SK-N-SH treated with all-trans-retinoic acid at 6 μM for 48 hours (cell line): ENCODE results near the gene TOP3A.

ENCODE experiments used
- ATAC-seq: fragments of 200-7000 bp; cut with Tn5 transposase; 3 replicates; pipeline ENCODE4 v1.9.1; 2020; ENCODE audit warnings: mild to moderate bottlenecking, moderate library complexity
- CSDC2 ChIP-seq: fragments of 250-450 bp; sonication (Bioruptor Pico); IDR thresholded peaks from 2 replicates; pipeline ENCODE4 v1.5.0; 2020; ENCODE audit warnings: mild to moderate bottlenecking, moderate library complexity
- OSR1 ChIP-seq: fragments of 250-450 bp; sonication (Bioruptor Pico); IDR thresholded peaks from 2 replicates; pipeline ENCODE4 v1.8.0; 2022; ENCODE audit warnings: moderate library complexity, mild to moderate bottlenecking, inconsistent platforms
- RARB ChIP-seq: fragments of 250-450 bp; sonication (Bioruptor Pico); IDR thresholded peaks from 2 replicates; pipeline ENCODE4 v1.8.0; 2021; ENCODE audit warnings: mild to moderate bottlenecking, moderate library complexity
- TCF4 ChIP-seq: fragments of 250-450 bp; sonication (Bioruptor Pico); IDR thresholded peaks from 2 replicates; pipeline ENCODE4 v1.8.0; 2021; ENCODE audit warnings: mild to moderate bottlenecking, moderate library complexity, borderline replicate concordance
- ZNF565 ChIP-seq: fragments of 450-650 bp; formaldehyde crosslinking; conservative IDR thresholded peaks from 2 replicates; pipeline ENCODE4 v1.5.0; 2020; ENCODE audit warnings: low read depth, mild to moderate bottlenecking, moderate library complexity
- ZNF70 ChIP-seq: fragments of 450-650 bp; formaldehyde crosslinking; IDR thresholded peaks from 2 replicates; pipeline ENCODE4 v1.5.0; 2020; ENCODE audit warnings: mild to moderate bottlenecking, moderate library complexity
- ZNF8 ChIP-seq: fragments of 450-650 bp; formaldehyde crosslinking; IDR thresholded peaks from 2 replicates; pipeline ENCODE4 v1.5.0; 2020; ENCODE audit warnings: mild to moderate bottlenecking, moderate library complexity
- TF ChIP-seq, protein P1 (sequence below): fragments of 250-450 bp; sonication (Bioruptor Pico); IDR thresholded peaks from 2 replicates; pipeline ENCODE4 v1.5.1; 2020; ENCODE audit warnings: low read depth, mild to moderate bottlenecking, moderate library complexity
- TF ChIP-seq, protein P2 (sequence below): fragments of 250-450 bp; sonication (Bioruptor Pico); IDR thresholded peaks from 2 replicates; pipeline ENCODE4 v1.8.0; 2021; ENCODE audit warnings: low read depth, mild to moderate bottlenecking, moderate library complexity, borderline replicate concordance
- TF ChIP-seq, protein P3 (sequence below): fragments of 250-450 bp; sonication (Bioruptor Pico); IDR thresholded peaks from 2 replicates; pipeline ENCODE4 v1.5.1; 2021; ENCODE audit warnings: mild to moderate bottlenecking, moderate library complexity

TOP3A gene

DNA sequence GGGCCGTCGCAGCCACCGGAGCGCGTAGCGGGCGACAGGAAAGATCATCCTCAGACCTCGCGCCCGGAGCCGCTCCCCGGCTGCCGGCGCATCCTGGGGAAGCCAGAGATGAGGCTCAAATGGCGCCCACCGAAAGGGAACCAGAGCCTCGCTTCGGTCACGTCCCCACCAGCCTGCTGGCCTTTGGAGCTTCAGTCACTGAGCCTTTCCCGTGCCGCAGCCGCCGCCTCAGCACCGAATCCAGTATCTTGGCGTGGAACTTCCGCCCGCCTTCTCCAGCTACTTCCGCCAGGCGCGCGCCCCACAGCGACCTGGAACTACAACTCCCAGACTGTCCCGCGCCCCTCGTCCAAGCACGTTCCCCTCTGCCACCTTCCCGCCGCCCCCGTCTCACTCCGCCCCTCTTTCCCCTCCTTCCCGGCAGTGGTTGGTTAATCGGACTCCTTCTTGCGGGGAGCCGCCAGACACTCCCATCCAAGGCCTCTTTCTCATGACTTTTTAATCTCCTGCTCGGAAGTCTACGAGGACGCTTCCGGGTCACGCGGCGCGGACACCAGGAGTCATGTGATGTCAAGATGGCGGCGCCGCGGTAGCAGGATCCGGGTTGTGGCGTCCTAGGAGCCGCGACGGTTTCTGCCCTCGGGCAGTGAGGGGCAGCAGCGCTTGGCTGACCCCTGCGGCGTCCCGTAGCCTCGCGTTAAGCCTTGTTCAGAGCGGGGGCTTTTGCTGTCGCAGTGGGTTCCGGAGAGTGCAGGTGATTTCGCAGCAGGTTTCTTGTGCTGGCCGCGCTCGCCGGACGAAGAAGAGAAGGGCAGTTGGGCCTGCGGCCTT, at the start of gene TOP3A, which contains the start of gene SMCR8:
Gene TOP3A (minus strand): TSS at position 264 of the 831 bp plus-strand sequence. CDS start 216 bp downstream, at position 48.
Gene SMCR8 (plus strand): TSS at position 563 of the 831 bp plus-strand sequence. CDS start 497 bp downstream, outside the sequence.
- ATAC-seq: peak; percentile 96

DNA sequence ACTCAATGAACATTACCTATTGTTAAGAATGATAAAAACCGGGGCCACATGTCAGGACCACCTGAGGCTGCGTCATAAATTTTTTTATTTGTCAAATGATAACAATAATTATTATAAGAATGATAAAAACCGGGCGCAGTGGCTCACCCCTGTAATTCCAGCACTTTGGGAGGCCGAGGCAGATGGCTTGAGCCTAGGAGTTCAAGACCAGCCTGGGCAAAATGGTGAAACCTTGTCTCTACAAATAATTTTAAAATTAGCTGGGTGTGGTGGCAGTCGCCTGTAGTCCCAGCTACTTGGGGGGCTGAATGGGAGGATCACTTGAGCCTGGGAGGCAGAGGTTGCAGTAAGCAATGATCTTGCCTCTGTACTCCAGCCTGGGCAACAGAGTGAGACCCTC, 49.4 kb upstream of the TOP3A start:
- no peak for TF ChIP-seq ZNF565 (CRISPR knock-in tag)

More for the DNA sequence above, at the start of gene TOP3A, which contains the start of gene SMCR8:
- TF ChIP-seq ZNF70: no peak
- TF ChIP-seq ZNF8 (CRISPR knock-in tag): no peak
- TF ChIP-seq, protein P1, sequence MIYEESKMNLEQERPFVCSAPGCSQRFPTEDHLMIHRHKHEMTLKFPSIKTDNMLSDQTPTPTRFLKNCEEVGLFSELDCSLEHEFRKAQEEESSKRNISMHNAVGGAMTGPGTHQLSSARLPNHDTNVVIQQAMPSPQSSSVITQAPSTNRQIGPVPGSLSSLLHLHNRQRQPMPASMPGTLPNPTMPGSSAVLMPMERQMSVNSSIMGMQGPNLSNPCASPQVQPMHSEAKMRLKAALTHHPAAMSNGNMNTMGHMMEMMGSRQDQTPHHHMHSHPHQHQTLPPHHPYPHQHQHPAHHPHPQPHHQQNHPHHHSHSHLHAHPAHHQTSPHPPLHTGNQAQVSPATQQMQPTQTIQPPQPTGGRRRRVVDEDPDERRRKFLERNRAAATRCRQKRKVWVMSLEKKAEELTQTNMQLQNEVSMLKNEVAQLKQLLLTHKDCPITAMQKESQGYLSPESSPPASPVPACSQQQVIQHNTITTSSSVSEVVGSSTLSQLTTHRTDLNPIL (CRISPR knock-in tag): no peak
- TF ChIP-seq CSDC2 (CRISPR knock-in tag): no peak
- TF ChIP-seq, protein P2, sequence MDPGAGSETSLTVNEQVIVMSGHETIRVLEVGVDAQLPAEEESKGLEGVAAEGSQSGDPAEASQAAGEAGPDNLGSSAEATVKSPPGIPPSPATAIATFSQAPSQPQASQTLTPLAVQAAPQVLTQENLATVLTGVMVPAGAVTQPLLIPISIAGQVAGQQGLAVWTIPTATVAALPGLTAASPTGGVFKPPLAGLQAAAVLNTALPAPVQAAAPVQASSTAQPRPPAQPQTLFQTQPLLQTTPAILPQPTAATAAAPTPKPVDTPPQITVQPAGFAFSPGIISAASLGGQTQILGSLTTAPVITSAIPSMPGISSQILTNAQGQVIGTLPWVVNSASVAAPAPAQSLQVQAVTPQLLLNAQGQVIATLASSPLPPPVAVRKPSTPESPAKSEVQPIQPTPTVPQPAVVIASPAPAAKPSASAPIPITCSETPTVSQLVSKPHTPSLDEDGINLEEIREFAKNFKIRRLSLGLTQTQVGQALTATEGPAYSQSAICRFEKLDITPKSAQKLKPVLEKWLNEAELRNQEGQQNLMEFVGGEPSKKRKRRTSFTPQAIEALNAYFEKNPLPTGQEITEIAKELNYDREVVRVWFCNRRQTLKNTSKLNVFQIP (CRISPR knock-in tag): no peak
- TF ChIP-seq, all 23 proteins: peak for 0

GRCh38 chr17:18363101-18364049, 48.6 kb upstream of the TOP3A start, which contains the start of gene SHMT1:
Gene SHMT1, minus strand, starts transcription at chr17:18363550. Its CDS starts 7,569 bp downstream, at chr17:18355981.
- TF ChIP-seq, protein P3, sequence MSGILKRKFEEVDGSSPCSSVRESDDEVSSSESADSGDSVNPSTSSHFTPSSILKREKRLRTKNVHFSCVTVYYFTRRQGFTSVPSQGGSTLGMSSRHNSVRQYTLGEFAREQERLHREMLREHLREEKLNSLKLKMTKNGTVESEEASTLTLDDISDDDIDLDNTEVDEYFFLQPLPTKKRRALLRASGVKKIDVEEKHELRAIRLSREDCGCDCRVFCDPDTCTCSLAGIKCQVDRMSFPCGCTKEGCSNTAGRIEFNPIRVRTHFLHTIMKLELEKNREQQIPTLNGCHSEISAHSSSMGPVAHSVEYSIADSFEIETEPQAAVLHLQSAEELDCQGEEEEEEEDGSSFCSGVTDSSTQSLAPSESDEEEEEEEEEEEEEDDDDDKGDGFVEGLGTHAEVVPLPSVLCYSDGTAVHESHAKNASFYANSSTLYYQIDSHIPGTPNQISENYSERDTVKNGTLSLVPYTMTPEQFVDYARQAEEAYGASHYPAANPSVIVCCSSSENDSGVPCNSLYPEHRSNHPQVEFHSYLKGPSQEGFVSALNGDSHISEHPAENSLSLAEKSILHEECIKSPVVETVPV: no peak
- TF ChIP-seq RARB (CRISPR knock-in tag): no peak
- ATAC-seq: peak; percentile 100

More for the DNA sequence above, 49.4 kb upstream of the TOP3A start:
- ATAC-seq: no peak

GRCh38 chr17:18362698-18363100, 47.9 kb upstream of the TOP3A start:
- TF ChIP-seq ZNF70 (no peak), TCF4 (CRISPR knock-in tag) (no peak)
- TF ChIP-seq, protein P1 (CRISPR knock-in tag): no peak
- TF ChIP-seq, protein P2 (CRISPR knock-in tag): no peak
- TF ChIP-seq, all 23 proteins: peak for 0
- ATAC-seq: peak; percentile 30

DNA sequence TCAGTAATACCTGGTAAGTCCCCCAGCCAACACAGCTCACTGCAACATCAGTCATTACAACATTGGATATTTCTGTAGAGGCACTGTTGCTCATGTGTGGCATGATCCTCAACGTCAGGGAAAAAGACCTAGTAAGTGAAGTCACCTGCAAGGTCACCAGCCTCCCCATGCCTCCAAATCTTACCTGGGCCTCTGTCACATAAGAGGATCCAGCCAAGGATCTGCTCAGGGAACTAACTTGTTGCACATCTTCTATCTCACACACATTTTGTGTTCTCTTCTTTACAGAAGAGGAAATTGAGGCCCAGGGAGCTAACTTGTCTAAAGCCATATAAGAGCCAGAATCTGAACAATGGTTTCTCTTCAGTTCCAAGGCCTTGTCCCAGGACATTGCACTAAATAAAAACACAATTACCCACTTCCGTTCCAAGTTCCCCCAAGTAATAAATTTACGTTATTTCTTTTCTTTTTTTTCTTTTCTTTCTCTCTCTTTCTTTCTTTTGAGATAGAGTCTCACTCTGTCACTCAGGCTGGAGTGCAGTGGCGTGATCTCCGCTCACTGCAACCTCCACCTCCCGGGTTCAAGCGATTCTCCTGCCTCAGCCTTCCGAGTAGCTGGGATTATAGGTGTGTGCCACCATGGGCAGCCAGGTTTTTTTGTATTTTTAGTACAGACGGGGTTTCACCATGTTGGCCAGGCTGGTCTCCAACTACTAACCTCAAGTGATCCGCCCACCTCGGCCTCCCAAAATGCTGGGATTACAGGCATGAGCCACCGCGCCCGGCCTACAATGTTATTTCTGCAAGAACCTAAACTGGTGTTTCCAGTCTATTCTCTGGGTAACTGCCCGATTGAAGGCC, 47.3 kb upstream of the TOP3A start:
- TF ChIP-seq OSR1 (CRISPR knock-in tag): no peak
- TF ChIP-seq, all 23 proteins: peak for 0
- ATAC-seq: no peak
